HepG2 (cell line): ENCODE data around the gene CKAP5. TPM values are rescaled to one million over a fixed set of nuclear protein-coding genes. Genes with fewer than 3 reads are reported as not detected.
A peak's percentile ranks its signal among the peaks of the same experiment; 100 is the strongest.

Experiments
- ATAC-seq: fragments of 200-7000 bp; cut with Tn5 transposase; 3 replicates; pipeline ENCODE4 v1.9.1; 2020; ENCODE audit warnings: mild to moderate bottlenecking, moderate library complexity
- BruUV-seq: library from RNA; stranded (reverse); fragments of 400-500 nt; replicated peaks from 2 replicates; lab custom pipeline; 2021; lab: Mats Ljungman, UMichigan
- CTCF ChIA-PET: fragments of 300-600 bp; formaldehyde crosslinking; extraction: SDS; loops from one replicate; lab custom pipeline; 2021; ENCODE audit warnings: low total read pairs, inconsistent platforms, low intra/inter-chr PET ratio; lab: Yijun Ruan, JAX
- POLR2A ChIA-PET: fragments of 350-600 bp; sonication (Branson Sonifier 250); formaldehyde crosslinking; loops from one replicate; lab custom pipeline; 2020; ENCODE audit warnings: antibody characterized with exemption, inconsistent platforms; lab: Yijun Ruan, JAX
- DNase-seq: peaks from one replicate; pipeline ENCODE4 v3.0.0-alpha.2; 2015; ENCODE audit warnings: low spot score
- FAIRE-seq: peaks from 3 replicates; lab custom pipeline; 2011; peaks lifted over from hg19 to GRCh38; lab: Jason Lieb, UNC
- H2AFZ ChIP-seq: one replicate; pipeline ENCODE4 v1.6.1; 2011; ENCODE audit warnings: low read length, inconsistent platforms
- H3K27ac ChIP-seq: fragments of 300-600 bp; 3 replicates; pipeline ENCODE4 v1.8.0; 2011; ENCODE audit warnings: mixed run types, mild to moderate bottlenecking, mixed read lengths, low read length, inconsistent platforms; ENCODE audit not compliant: insufficient read depth; ENCODE audit errors: extremely low read length
- H3K27me3 ChIP-seq, 2 experiments: fragments of 200-600 bp in 1 of 2; 2 replicates in 1 of 2; 3 replicates in 1 of 2; pipeline versions ENCODE4 v1.6.0 to v1.8.0; 2011; ENCODE audit warnings: low read length in 2 of 2, mild to moderate bottlenecking in 2 of 2, moderate library complexity in 2 of 2, inconsistent platforms in 1 of 2; ENCODE audit not compliant: insufficient read depth in 2 of 2, control insufficient read depth in 1 of 2
- H3K36me3 ChIP-seq, 2 experiments: fragments of 200-600 bp in 1 of 2; replicated peaks in 1 of 2; 2 replicates in 1 of 2; 3 replicates in 1 of 2; pipeline versions ENCODE4 v1.5.1 to v1.8.0; 2011; ENCODE audit warnings: low read length in 2 of 2, inconsistent platforms in 1 of 2; ENCODE audit not compliant: insufficient read depth in 2 of 2, control insufficient read depth in 1 of 2
- H3K4me1 ChIP-seq: 2 replicates; pipeline ENCODE4 v1.5.1; 2012; ENCODE audit warnings: low read length, inconsistent platforms; ENCODE audit not compliant: insufficient read depth
- H3K4me2 ChIP-seq: 2 replicates; pipeline ENCODE4 v1.6.0; 2011; ENCODE audit warnings: low read depth, low read length, inconsistent platforms
- H3K4me3 ChIP-seq, 3 experiments: fragments of 200-600 bp in 1 of 3; sonication (generic), shearing (Covaris generic) in 1 of 3; replicated peaks in 1 of 3; 2 replicates each; pipeline ENCODE4 v1.5.1; 2011 to 2016; ENCODE audit warnings: low read length in 3 of 3, inconsistent platforms in 2 of 3, low read depth in 2 of 3, mild to moderate bottlenecking in 2 of 3, control low read depth in 1 of 3, mixed read lengths in 1 of 3; ENCODE audit not compliant: insufficient read depth in 1 of 3
- H3K79me2 ChIP-seq: one replicate; pipeline ENCODE4 v1.6.1; 2011; ENCODE audit warnings: low read length, inconsistent platforms; ENCODE audit not compliant: insufficient read depth
- H3K9ac ChIP-seq: 2 replicates; pipeline ENCODE4 v1.6.0; 2011; ENCODE audit warnings: mild to moderate bottlenecking, low read depth, low read length, inconsistent platforms; ENCODE audit not compliant: insufficient read depth
- H3K9me3 ChIP-seq: 2 replicates; pipeline ENCODE4 v1.5.1; 2012; ENCODE audit warnings: mild to moderate bottlenecking, low read length
- H4K20me1 ChIP-seq: 2 replicates; pipeline ENCODE4 v1.6.0; 2011; ENCODE audit warnings: inconsistent platforms, mild to moderate bottlenecking, low read length, moderate library complexity; ENCODE audit not compliant: insufficient read depth
- ARHGAP35 ChIP-seq: sonication (generic); formaldehyde crosslinking; IDR thresholded peaks from 2 replicates; pipeline ENCODE4 v1.9.0; 2022; ENCODE audit warnings: mild to moderate bottlenecking, inconsistent platforms, moderate library complexity, missing genetic modification reagents, borderline replicate concordance
- HIC2 ChIP-seq: sonication (generic); formaldehyde crosslinking; IDR thresholded peaks from 2 replicates; pipeline ENCODE4 v1.9.0; 2022; ENCODE audit warnings: low read depth, missing genetic modification reagents
- MAFF ChIP-seq: IDR thresholded peaks from 2 replicates; pipeline ENCODE4 v1.6.1; 2011; ENCODE audit warnings: low read depth, low read length, improper control_type of control experiment
- MAFK ChIP-seq, 2 experiments: IDR thresholded peaks in 1 of 2; conservative IDR thresholded peaks in 1 of 2; 2 replicates each; pipeline ENCODE4 v1.6.1; 2011; ENCODE audit warnings: improper control_type of control experiment in 2 of 2, low read length in 2 of 2
- NFKBIZ ChIP-seq: IDR thresholded peaks from 2 replicates; pipeline ENCODE4 v1.6.1; 2018; ENCODE audit warnings: missing genetic modification reagents, missing compliant biosample characterization
- WGBS: methylation state at CpG from one replicate; pipeline ENCODE4 v1.1.6; 2017; ENCODE audit warnings: low lambda C conversion rate; 5-methylcytosine and 5-hydroxymethylcytosine counted together
- in situ Hi-C: cut with HindIII; loops from 2 replicates; pipeline ENCODE4 v1.10.0; 2017; ENCODE audit warnings: low pct_unique_long_range_greater_than_20kb; ENCODE audit not compliant: extremely low pct_ligation_motif_present
- intact Hi-C: fragments of 100-400 bp; cut with micrococcal nuclease; formaldehyde crosslinking; loops from one replicate; pipeline ENCODE4 v1.10.0; 2022; ENCODE audit not compliant: unreplicated experiment
- polyA plus RNA-seq, 8 experiments: library from polyadenylated mRNA; depleted of rRNA in 3 of 8; stranded (reverse) in 7 of 8; unstranded in 1 of 8; fragments of >200 nt; fragmentation: Illumina TruSeq in 4 of 8; extraction: Trizol in 4 of 8; gene quantifications; 2 replicates each; pipeline versions ENCODE4 v1.2.1 to v1.2.3, GENCODE V29; 2011 to 2016; ENCODE audit warnings: low read depth in 4 of 8, missing spikeins in 1 of 8, mixed read lengths in 1 of 8; ENCODE audit not compliant: insufficient read depth in 1 of 8
- total RNA-seq, 5 experiments: library from RNA; depleted of rRNA; stranded (reverse); fragments of >200 nt; fragmentation: Illumina TruSeq; extraction: Trizol; gene quantifications; 2 replicates each; pipeline ENCODE4 v1.2.3, GENCODE V29; 2016; ENCODE audit warnings: low read depth in 1 of 5
- TF ChIP-seq, protein P1 (sequence below): sonication (generic); formaldehyde crosslinking; IDR thresholded peaks from 2 replicates; pipeline ENCODE4 v1.5.0; 2020; ENCODE audit warnings: missing genetic modification reagents
- TF ChIP-seq, protein P2 (sequence below): sonication (generic); formaldehyde crosslinking; IDR thresholded peaks from 2 replicates; pipeline ENCODE4 v1.4.0; 2020; ENCODE audit warnings: missing genetic modification reagents, borderline replicate concordance

CKAP5 gene
- total and polyA plus RNA-seq, 2 of the 13 experiments (the other 11 are each of a cell fraction or from before 2014, with no cell fraction given): 79.2 to 103 TPM

- TF ChIP-seq, protein P1, sequence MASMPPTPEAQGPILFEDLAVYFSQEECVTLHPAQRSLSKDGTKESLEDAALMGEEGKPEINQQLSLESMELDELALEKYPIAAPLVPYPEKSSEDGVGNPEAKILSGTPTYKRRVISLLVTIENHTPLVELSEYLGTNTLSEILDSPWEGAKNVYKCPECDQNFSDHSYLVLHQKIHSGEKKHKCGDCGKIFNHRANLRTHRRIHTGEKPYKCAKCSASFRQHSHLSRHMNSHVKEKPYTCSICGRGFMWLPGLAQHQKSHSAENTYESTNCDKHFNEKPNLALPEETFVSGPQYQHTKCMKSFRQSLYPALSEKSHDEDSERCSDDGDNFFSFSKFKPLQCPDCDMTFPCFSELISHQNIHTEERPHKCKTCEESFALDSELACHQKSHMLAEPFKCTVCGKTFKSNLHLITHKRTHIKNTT (CRISPR knock-in tag): no peak
- TF ChIP-seq, protein P2, sequence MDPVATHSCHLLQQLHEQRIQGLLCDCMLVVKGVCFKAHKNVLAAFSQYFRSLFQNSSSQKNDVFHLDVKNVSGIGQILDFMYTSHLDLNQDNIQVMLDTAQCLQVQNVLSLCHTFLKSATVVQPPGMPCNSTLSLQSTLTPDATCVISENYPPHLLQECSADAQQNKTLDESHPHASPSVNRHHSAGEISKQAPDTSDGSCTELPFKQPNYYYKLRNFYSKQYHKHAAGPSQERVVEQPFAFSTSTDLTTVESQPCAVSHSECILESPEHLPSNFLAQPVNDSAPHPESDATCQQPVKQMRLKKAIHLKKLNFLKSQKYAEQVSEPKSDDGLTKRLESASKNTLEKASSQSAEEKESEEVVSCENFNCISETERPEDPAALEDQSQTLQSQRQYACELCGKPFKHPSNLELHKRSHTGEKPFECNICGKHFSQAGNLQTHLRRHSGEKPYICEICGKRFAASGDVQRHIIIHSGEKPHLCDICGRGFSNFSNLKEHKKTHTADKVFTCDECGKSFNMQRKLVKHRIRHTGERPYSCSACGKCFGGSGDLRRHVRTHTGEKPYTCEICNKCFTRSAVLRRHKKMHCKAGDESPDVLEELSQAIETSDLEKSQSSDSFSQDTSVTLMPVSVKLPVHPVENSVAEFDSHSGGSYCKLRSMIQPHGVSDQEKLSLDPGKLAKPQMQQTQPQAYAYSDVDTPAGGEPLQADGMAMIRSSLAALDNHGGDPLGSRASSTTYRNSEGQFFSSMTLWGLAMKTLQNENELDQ: no peak
- TF ChIP-seq HIC2 (CRISPR knock-in tag): no peak
- no peak for TF ChIP-seq ARHGAP35 (CRISPR knock-in tag)
- TF ChIP-seq, all 625 proteins: peak for 0
Observed at GRCh38 chr11:46769636-46770221, 76.4 kb downstream of the CKAP5 start (continued).

GRCh38 chr11:46766656-46767055 lies 79.4 kb downstream of the CKAP5 start:
- Histone ChIP-seq H3K9me3 (no peaks in the 10 kb centered on the region), H4K20me1 (no peaks in the 10 kb centered on the region), H3K4me3 (no peak overlapping the region), H3K27ac (no peak overlapping the region), H3K79me2 (no peaks in the 10 kb centered on the region), H2AFZ (no peak overlapping the region), H3K27me3 (no peaks in the 10 kb centered on the region), H3K36me3 (peaks cover 29 to 81% of the 10 kb centered on the region in 2 experiments), H3K4me2 (no peak overlapping the region), H3K4me1 (no peaks in the 10 kb centered on the region), H3K9ac (no peak overlapping the region)
- FAIRE-seq: no peak
- TF ChIP-seq MAFK (conservative IDR thresholded peaks at IDR 0.05 in 1 of 2, IDR thresholded peaks at IDR 0.05 in 1 of 2; ENCODE audit: low read length in 2 of 2) (peak; percentile 94 to 96), MAFF (peak; percentile 95), NFKBIZ (CRISPR knock-in tag) (no peak)
- intact Hi-C loops: no loop called here
- no TSS peak for BruUV-seq
- no peak for DNase-seq
- POLR2A ChIA-PET: no interaction called here
- CTCF ChIA-PET: no interaction called here
- WGBS: 90% methylated on average over 2 of the region's 2 CpGs
- in situ Hi-C loops: no loop called here
- ATAC-seq: no peak
